ENCODE results near the gene PRSS36.
"Not testable (repeated sequence)": the region's sequence is repeated elsewhere in the genome, so short reads cannot be mapped to it uniquely, and the experiment has no call there.

The PRSS36 gene

GRCh38 chr16:31182391-31182790 is 32.5 kb upstream of the PRSS36 start:
- Histone ChIP-seq H3K27me3 (ENCODE audit: control insufficient read depth, insufficient read depth, low read length) (no peaks in the 10 kb centered on the region), H3K9ac (ENCODE audit: low read length) (peak overlapping the region; percentile 97), H3K27ac (ENCODE audit: low read depth, low read length) (no peak overlapping the region), H3K9me3 (ENCODE audit: control insufficient read depth, insufficient read depth, low read depth, low read length) (no peaks in the 10 kb centered on the region), H3K36me3 (ENCODE audit: control insufficient read depth, insufficient read depth, low read length) (peaks cover 62% of the 10 kb centered on the region), H3K4me1 (ENCODE audit: control insufficient read depth, insufficient read depth, low read length) (peaks cover 7% of the 10 kb centered on the region; the same call in 1 of the 2 replicates), H3K4me3 (ENCODE audit: low read depth, low read length) (peak overlapping the region; percentile 92)

GRCh38 chr16:31181102-31181830 is 31.4 kb upstream of the PRSS36 start:
- Histone ChIP-seq H3K9ac (ENCODE audit: low read length) (peak overlapping the region; percentile 97), H3K4me1 (ENCODE audit: control insufficient read depth, insufficient read depth, low read length) (peaks cover 7% of the 10 kb centered on the region; the same call in 1 of the 2 replicates), H3K4me3 (ENCODE audit: low read depth, low read length) (peak overlapping the region; percentile 92), H3K36me3 (ENCODE audit: control insufficient read depth, insufficient read depth, low read length) (peaks cover 51% of the 10 kb centered on the region), H3K27me3 (ENCODE audit: control insufficient read depth, insufficient read depth, low read length) (no peaks in the 10 kb centered on the region), H3K9me3 (ENCODE audit: control insufficient read depth, insufficient read depth, low read depth, low read length) (no peaks in the 10 kb centered on the region), H3K27ac (ENCODE audit: low read depth, low read length) (peak overlapping the region; percentile 100)

- Histone ChIP-seq H3K9ac (ENCODE audit: low read length) (peak within 1 kb of the TSS; percentile 97), H3K27me3 (ENCODE audit: control insufficient read depth, insufficient read depth, low read length) (no peaks in the 10 kb centered on the region), H3K4me1 (ENCODE audit: control insufficient read depth, insufficient read depth, low read length) (peaks cover 7% of the 10 kb centered on the region; the same call in 1 of the 2 replicates), H3K4me3 (ENCODE audit: low read depth, low read length) (peak within 1 kb of the TSS; percentile 92), H3K9me3 (ENCODE audit: control insufficient read depth, insufficient read depth, low read depth, low read length) (no peaks in the 10 kb centered on the region), H3K36me3 (ENCODE audit: control insufficient read depth, insufficient read depth, low read length) (peaks cover 38% of the 10 kb centered on the region), H3K27ac (ENCODE audit: low read depth, low read length) (peak within 1 kb of the TSS; percentile 100)
These were observed 30.0 kb upstream of the PRSS36 start, which contains the start of gene FUS for GRCh38 chr16:31179747-31180459. FUS (plus strand) TSS chr16:31180139; CDS start chr16:31180215, 76 bp downstream.

DNA sequence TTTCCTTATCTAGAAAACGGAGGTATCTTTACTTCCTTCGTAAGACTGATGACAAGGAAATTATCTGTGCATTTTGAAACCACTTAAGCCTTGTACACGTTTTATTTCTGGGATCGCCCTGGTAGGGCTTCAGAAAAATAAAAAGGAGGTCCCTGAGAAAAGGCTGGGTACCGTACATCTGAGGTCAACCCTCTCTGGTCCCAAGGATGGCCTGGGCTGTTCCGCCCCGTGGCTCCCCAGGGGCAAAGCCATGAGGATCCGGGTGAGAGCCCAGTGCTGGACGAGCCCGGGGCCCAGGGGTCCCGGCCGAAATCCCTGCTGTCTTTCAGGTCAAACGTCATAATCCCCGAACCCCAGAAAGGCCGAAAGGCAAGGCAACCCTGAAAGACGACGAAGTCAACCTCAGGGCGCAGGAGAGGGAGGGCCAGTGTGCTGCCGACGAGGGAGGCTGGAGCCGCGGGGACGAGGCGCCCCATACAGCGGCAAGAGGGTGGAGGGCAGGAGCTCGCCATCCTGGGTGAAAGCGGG is 29.4 kb upstream of the PRSS36 start:
- Histone ChIP-seq H3K9ac (ENCODE audit: low read length) (peak overlapping the region; percentile 97), H3K27me3 (ENCODE audit: control insufficient read depth, insufficient read depth, low read length) (no peaks in the 10 kb centered on the region), H3K27ac (ENCODE audit: low read depth, low read length) (peak overlapping the region; percentile 100), H3K4me1 (ENCODE audit: control insufficient read depth, insufficient read depth, low read length) (peaks cover 7% of the 10 kb centered on the region; the same call in 1 of the 2 replicates), H3K4me3 (ENCODE audit: low read depth, low read length) (peak overlapping the region; percentile 92), H3K9me3 (ENCODE audit: control insufficient read depth, insufficient read depth, low read depth, low read length) (no peaks in the 10 kb centered on the region), H3K36me3 (ENCODE audit: control insufficient read depth, insufficient read depth, low read length) (peaks cover 32% of the 10 kb centered on the region)

GRCh38 chr16:31177136-31177535 is 27.3 kb upstream of the PRSS36 start:
- H3K9ac ChIP-seq (ENCODE audit: low read length), result no peak overlapping the region
- peaks cover 3% of the 10 kb centered on the region; the same call in 1 of the 2 replicates for H3K4me1 ChIP-seq (ENCODE audit: control insufficient read depth, insufficient read depth, low read length)
- no peaks in the 10 kb centered on the region for H3K9me3 ChIP-seq (ENCODE audit: control insufficient read depth, insufficient read depth, low read depth, low read length)
- H3K4me3 ChIP-seq (ENCODE audit: low read depth, low read length), result no peak overlapping the region
- no peak overlapping the region for H3K27ac ChIP-seq (ENCODE audit: low read depth, low read length)
- peaks cover 10% of the 10 kb centered on the region for H3K36me3 ChIP-seq (ENCODE audit: control insufficient read depth, insufficient read depth, low read length)
- H3K27me3 ChIP-seq (ENCODE audit: control insufficient read depth, insufficient read depth, low read length), result no peaks in the 10 kb centered on the region

DNA sequence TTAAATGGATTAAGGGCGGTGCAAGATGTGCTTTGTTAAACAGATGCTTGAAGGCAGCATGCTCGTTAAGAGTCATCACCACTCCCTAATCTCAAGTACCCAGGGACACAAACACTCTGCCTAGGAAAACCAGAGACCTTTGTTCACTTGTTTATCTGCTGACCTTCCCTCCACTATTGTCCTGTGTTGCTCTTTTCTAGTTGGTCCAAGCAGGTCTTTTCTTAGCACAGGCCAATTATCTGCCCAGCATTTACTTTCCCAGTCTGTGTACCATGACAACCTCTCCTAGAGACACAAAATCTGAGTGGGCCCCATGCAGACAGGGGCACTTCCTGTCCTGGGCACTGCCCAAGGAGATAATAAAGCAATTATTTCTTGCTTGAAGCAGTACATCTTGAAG is 20.2 kb upstream of the PRSS36 start:
- not testable (repeated sequence) for H3K4me3 ChIP-seq (ENCODE audit: low read depth, low read length); H3K9ac ChIP-seq (ENCODE audit: low read length); H3K27ac ChIP-seq (ENCODE audit: low read depth, low read length); H3K9me3 ChIP-seq (ENCODE audit: control insufficient read depth, insufficient read depth, low read depth, low read length); H3K36me3 ChIP-seq (ENCODE audit: control insufficient read depth, insufficient read depth, low read length); H3K27me3 ChIP-seq (ENCODE audit: control insufficient read depth, insufficient read depth, low read length); H3K4me1 ChIP-seq (ENCODE audit: control insufficient read depth, insufficient read depth, low read length)

- Histone ChIP-seq H3K4me3 (ENCODE audit: low read depth, low read length) (no peak overlapping the region), H3K9me3 (ENCODE audit: control insufficient read depth, insufficient read depth, low read depth, low read length) (no peaks in the 10 kb centered on the region), H3K27me3 (ENCODE audit: control insufficient read depth, insufficient read depth, low read length) (no peaks in the 10 kb centered on the region), H3K9ac (ENCODE audit: low read length) (no peak overlapping the region), H3K36me3 (ENCODE audit: control insufficient read depth, insufficient read depth, low read length) (no peaks in the 10 kb centered on the region), H3K27ac (ENCODE audit: low read depth, low read length) (no peak overlapping the region), H3K4me1 (ENCODE audit: control insufficient read depth, insufficient read depth, low read length) (peaks cover 3% of the 10 kb centered on the region; the same call in 1 of the 2 replicates)
These were observed 19.0 kb upstream of the PRSS36 start for GRCh38 chr16:31168848-31169247.

GRCh38 chr16:31167315-31167714 is 17.4 kb upstream of the PRSS36 start:
- Histone ChIP-seq H3K9ac (ENCODE audit: low read length) (no peak overlapping the region), H3K4me1 (ENCODE audit: control insufficient read depth, insufficient read depth, low read length) (peaks cover 3% of the 10 kb centered on the region; the same call in 1 of the 2 replicates), H3K27me3 (ENCODE audit: control insufficient read depth, insufficient read depth, low read length) (no peaks in the 10 kb centered on the region), H3K4me3 (ENCODE audit: low read depth, low read length) (no peak overlapping the region), H3K9me3 (ENCODE audit: control insufficient read depth, insufficient read depth, low read depth, low read length) (no peaks in the 10 kb centered on the region), H3K27ac (ENCODE audit: low read depth, low read length) (no peak overlapping the region), H3K36me3 (ENCODE audit: control insufficient read depth, insufficient read depth, low read length) (no peaks in the 10 kb centered on the region)

GRCh38 chr16:31157136-31157535 is 7.3 kb upstream of the PRSS36 start:
- H3K4me1 ChIP-seq (ENCODE audit: control insufficient read depth, insufficient read depth, low read length), result no peaks in the 10 kb centered on the region
- H3K36me3 ChIP-seq (ENCODE audit: control insufficient read depth, insufficient read depth, low read length), result no peaks in the 10 kb centered on the region
- H3K27me3 ChIP-seq (ENCODE audit: control insufficient read depth, insufficient read depth, low read length), result no peaks in the 10 kb centered on the region
- H3K27ac ChIP-seq (ENCODE audit: low read depth, low read length), result no peak overlapping the region
- no peaks in the 10 kb centered on the region for H3K9me3 ChIP-seq (ENCODE audit: control insufficient read depth, insufficient read depth, low read depth, low read length)
- no peak overlapping the region for H3K4me3 ChIP-seq (ENCODE audit: low read depth, low read length)
- no peak overlapping the region for H3K9ac ChIP-seq (ENCODE audit: low read length)

GRCh38 chr16:31150976-31151375 is 1.1 kb upstream of the PRSS36 start:
- H3K27ac ChIP-seq (ENCODE audit: low read depth, low read length); H3K4me3 ChIP-seq (ENCODE audit: low read depth, low read length): not testable (repeated sequence)

DNA sequence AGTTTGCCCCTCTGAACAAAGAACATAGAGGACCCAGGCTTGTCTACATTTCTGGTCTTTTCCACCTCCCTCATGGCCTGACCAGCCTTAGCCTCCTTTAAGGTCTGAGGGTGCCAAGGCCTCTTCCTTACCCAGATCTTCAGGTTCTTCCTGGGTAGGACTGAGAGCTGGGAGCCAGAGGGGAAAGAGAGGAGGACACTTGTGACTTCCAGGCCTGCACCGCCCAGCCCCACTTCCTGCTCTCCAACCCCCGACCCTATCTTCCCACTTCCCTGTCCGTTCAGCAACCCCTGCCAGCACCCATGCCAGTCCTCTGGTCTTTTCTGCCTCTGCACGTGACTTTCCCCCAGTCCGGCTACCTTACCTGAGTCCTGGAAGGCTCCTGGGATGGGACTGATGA is 534 bp downstream of the PRSS36 start:
- Histone ChIP-seq H3K4me3 (ENCODE audit: low read depth, low read length) (no peak overlapping the region), H3K27ac (ENCODE audit: low read depth, low read length) (no peak overlapping the region), H3K9ac (ENCODE audit: low read length) (no peak overlapping the region), H3K27me3 (ENCODE audit: control insufficient read depth, insufficient read depth, low read length) (peaks cover 34% of the 10 kb centered on the region), H3K36me3 (ENCODE audit: control insufficient read depth, insufficient read depth, low read length) (no peaks in the 10 kb centered on the region), H3K9me3 (ENCODE audit: control insufficient read depth, insufficient read depth, low read depth, low read length) (no peaks in the 10 kb centered on the region), H3K4me1 (ENCODE audit: control insufficient read depth, insufficient read depth, low read length) (peaks cover 23% of the 10 kb centered on the region; the same call in 1 of the 2 replicates)

More at GRCh38 chr16:31150976-31151375, 1.1 kb upstream of the PRSS36 start:
- H3K9me3 ChIP-seq (ENCODE audit: control insufficient read depth, insufficient read depth, low read depth, low read length); H3K9ac ChIP-seq (ENCODE audit: low read length); H3K36me3 ChIP-seq (ENCODE audit: control insufficient read depth, insufficient read depth, low read length): not testable (repeated sequence)
- H3K4me1 ChIP-seq (ENCODE audit: control insufficient read depth, insufficient read depth, low read length), result peaks cover 23% of the 10 kb centered on the region; the same call in 1 of the 2 replicates
- peaks cover 28% of the 10 kb centered on the region for H3K27me3 ChIP-seq (ENCODE audit: control insufficient read depth, insufficient read depth, low read length)

Measured in HUES6 (cell line).